ENCODE data around the gene PKP1. TPM values are rescaled to one million over a fixed set of nuclear protein-coding genes. Genes with fewer than 3 reads are reported as not detected.

The PKP1 gene
- total and polyA plus RNA-seq, 2 donors from 2014 or later: 0.47 to 0.63 TPM

DNA sequence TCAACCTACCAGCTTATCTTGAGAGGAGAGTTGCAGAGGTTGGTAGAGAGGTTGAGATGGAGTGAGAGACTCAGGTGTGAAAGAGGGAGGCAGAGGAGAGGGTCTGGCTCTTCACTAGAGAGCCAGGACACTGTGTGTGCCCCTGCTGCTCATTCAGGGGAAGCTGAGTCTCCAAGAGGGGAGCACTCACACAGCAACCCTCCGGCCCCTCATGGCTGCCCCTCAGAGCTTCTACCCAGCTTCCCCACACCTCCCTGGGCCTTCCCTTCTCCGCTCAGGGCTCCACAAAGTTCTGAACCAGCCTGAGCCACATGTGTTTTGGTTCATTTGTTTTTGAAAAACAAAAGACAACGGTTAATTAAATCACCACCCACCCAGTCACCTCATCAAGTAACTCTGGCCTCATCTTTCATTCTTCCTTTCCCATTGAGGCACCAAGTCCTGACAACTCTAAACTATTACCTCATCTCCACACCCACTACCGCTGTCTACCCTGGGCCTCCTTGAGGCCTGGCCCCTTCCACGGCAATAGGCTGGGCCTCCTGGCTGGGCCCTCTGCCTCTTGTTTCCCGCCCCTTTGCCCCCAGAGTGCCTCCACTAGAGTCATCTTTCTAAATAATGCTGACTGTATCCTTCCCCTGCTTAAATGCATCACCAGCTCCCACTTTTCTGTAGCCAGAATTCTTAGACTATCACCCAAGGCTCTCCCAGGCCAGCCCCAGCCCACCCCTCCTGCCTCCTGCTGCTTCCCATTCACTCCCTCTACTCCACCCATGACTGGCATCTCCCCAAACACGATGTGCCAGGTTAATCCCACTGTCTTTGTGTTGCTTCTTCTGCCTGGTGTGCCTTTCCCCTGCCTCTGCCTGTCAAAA lies 61.1 kb downstream of the PKP1 start:
- Histone ChIP-seq H3K36me3 (ENCODE audit: control insufficient read depth in 2 of 3, insufficient read depth in 3 of 3, low read length in 3 of 3) (no peaks in the 10 kb centered on the region), H3K4me3 (ENCODE audit: low read length in 3 of 3) (no peak overlapping the region), H3K27me3 (ENCODE audit: control insufficient read depth, insufficient read depth, low read length) (no peaks in the 10 kb centered on the region), H3K27ac (ENCODE audit: low read depth in 2 of 2, low read length in 2 of 2) (no peak overlapping the region), H3K9ac (ENCODE audit: low read length in 3 of 3) (no peak overlapping the region), H3K9me3 (ENCODE audit: control insufficient read depth in 2 of 3, insufficient read depth in 1 of 3, low read length in 3 of 3) (no peaks in the 10 kb centered on the region), H3K4me1 (ENCODE audit: control insufficient read depth in 2 of 3, insufficient read depth in 2 of 3, low read depth in 1 of 3, low read length in 3 of 3) (no peaks in the 10 kb centered on the region)
- peak in 4 of 5 donors; percentile 36 to 59 (median 43) for DNase-seq
- TF ChIP-seq CTCF (IDR thresholded peaks at IDR 0.05; ENCODE audit: borderline replicate concordance, extremely low read depth, insufficient read depth): no peak
- no peak for FAIRE-seq
- intact Hi-C loops (cut with DNase I): no loop called here

DNA sequence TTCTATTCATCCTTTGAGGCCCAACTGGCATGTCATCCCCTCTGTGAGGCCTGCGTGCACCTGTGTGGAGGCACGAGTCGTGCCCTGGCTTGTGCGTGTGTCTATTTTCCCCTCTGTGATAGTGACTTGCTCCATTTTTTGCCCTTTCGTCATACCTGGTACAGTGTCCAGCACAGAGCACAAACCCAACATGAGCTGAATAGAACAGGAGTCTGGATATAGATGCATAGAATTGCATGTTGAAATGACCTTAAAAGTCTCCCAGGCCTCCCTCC lies 61.7 kb downstream of the PKP1 start:
- no peaks in the 10 kb centered on the region for H3K27me3 ChIP-seq (ENCODE audit: control insufficient read depth, insufficient read depth, low read length)
- intact Hi-C loops (cut with DNase I): no loop called here
- DNase-seq: peak in 1 of 5 donors; percentile 36
- H3K36me3 ChIP-seq (ENCODE audit: control insufficient read depth in 2 of 3, insufficient read depth in 3 of 3, low read length in 3 of 3): no peaks in the 10 kb centered on the region
- FAIRE-seq: no peak
- H3K27ac ChIP-seq (ENCODE audit: low read depth in 2 of 2, low read length in 2 of 2): no peak overlapping the region
- H3K9ac ChIP-seq (ENCODE audit: low read length in 3 of 3): no peak overlapping the region
- TF ChIP-seq CTCF (IDR thresholded peaks at IDR 0.05; ENCODE audit: borderline replicate concordance, extremely low read depth, insufficient read depth): no peak
- H3K9me3 ChIP-seq (ENCODE audit: control insufficient read depth in 2 of 3, insufficient read depth in 1 of 3, low read length in 3 of 3): no peaks in the 10 kb centered on the region
- H3K4me1 ChIP-seq (ENCODE audit: control insufficient read depth in 2 of 3, insufficient read depth in 2 of 3, low read depth in 1 of 3, low read length in 3 of 3): no peaks in the 10 kb centered on the region
- H3K4me3 ChIP-seq (ENCODE audit: low read length in 3 of 3): no peak overlapping the region

DNA sequence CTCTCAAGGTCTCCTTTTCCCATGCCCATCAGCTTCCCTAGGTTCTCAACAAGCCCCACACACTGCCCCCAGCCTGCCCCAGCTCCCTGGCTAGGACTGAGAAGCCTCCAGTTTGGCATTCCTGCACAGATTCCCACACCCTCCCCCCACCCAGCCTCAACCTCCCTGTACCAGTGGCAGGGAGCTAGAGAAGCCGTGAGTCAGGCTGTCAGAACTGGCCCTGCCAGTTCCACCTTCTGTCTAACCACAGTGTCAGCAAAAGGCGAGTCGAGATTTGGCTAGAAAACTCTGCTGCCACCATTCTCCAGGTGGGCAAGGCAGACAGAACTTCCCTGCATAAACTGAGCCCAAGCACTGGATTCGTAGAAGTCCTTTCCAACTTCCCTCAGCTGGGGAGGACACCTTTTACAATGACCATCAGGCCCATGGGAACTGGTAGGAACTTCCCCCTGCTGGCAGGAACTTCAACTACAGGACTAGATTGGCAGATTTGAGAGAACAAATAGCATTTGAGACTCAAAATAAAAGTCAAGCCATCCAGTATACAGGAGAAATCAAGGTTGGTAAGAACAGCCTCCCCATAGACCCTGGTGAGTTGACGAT lies 63.1 kb downstream of the PKP1 start:
- Histone ChIP-seq H3K4me3 (ENCODE audit: low read length in 3 of 3) (no peak overlapping the region), H3K9me3 (ENCODE audit: control insufficient read depth in 2 of 3, insufficient read depth in 1 of 3, low read length in 3 of 3) (no peaks in the 10 kb centered on the region), H3K9ac (ENCODE audit: low read length in 3 of 3) (no peak overlapping the region), H3K4me1 (ENCODE audit: control insufficient read depth in 2 of 3, insufficient read depth in 2 of 3, low read depth in 1 of 3, low read length in 3 of 3) (no peaks in the 10 kb centered on the region), H3K36me3 (ENCODE audit: control insufficient read depth in 2 of 3, insufficient read depth in 3 of 3, low read length in 3 of 3) (no peaks in the 10 kb centered on the region), H3K27me3 (ENCODE audit: control insufficient read depth, insufficient read depth, low read length) (no peaks in the 10 kb centered on the region), H3K27ac (ENCODE audit: low read depth in 2 of 2, low read length in 2 of 2) (no peak overlapping the region)
- intact Hi-C loops (cut with DNase I): no loop called here
- FAIRE-seq: no peak
- peak; percentile 44 for TF ChIP-seq CTCF (IDR thresholded peaks at IDR 0.05; ENCODE audit: borderline replicate concordance, extremely low read depth, insufficient read depth)
- peak in 4 of 5 donors; percentile 42 to 78 (median 68) for DNase-seq

Measured in kidney (tissue), 14 donors.